ENCODE results near the gene ZBTB46. TPM values are rescaled to one million over a fixed set of nuclear protein-coding genes. Genes with fewer than 3 reads are reported as not detected.
A peak's percentile ranks its signal among the peaks of the same experiment; 100 is the strongest.
"Not testable (repeated sequence)": the region's sequence is repeated elsewhere in the genome, so short reads cannot be mapped to it uniquely, and the experiment has no call there.

ZBTB46 gene
- total and polyA plus RNA-seq, 5 experiments from 2014 or later = 0.06 to 0.08 (median 0.06) TPM; not detected in 2

- peaks cover 0 to 14% (median 0%) of the 10 kb centered on the region in 3 donors for H3K36me3 Mint-ChIP-seq
- H3K4me1 Mint-ChIP-seq = peaks cover 17 to 30% (median 29%) of the 10 kb centered on the region in 4 donors
- POLR2A ChIA-PET = interaction anchor here (0.5 to 10.0 kb wide), 35 partner anchors 8 to 519 kb away, joined by 3 to 162 read pairs (median 5); partner anchors contain the start of genes ARFRP1, GMEB2, PPDPF and PRPF6
- peak within 1 kb of the TSS; percentile 81 to 97 (median 94) for H3K27ac Mint-ChIP-seq
- peak; percentile 67 to 79 for ATAC-seq
- no peaks in the 10 kb centered on the region for H3K9me3 Mint-ChIP-seq
- peak; percentile 71 to 93 (median 88) for DNase-seq
- H3K27me3 Mint-ChIP-seq = no peaks in the 10 kb centered on the region
- H3K4me3 Mint-ChIP-seq = peak within 1 kb of the TSS; percentile 83 to 95 (median 90)
Observed at GRCh38 chr20:63735859-63736718, 95.0 kb downstream of the ZBTB46 start, which contains the start of gene LIME1. Gene LIME1, plus strand, starts transcription at chr20:63736664. Its CDS starts 886 bp downstream, at chr20:63737550.

GRCh38 chr20:63734946-63735858, 95.9 kb downstream of the ZBTB46 start:
- Mint-ChIP-seq H3K27me3 (no peaks in the 10 kb centered on the region), H3K27ac (peak overlapping the region in 8 of 10 donors; percentile 88 to 97 (median 94)), H3K9me3 (no peaks in the 10 kb centered on the region), H3K4me1 (peaks cover 19 to 30% (median 29%) of the 10 kb centered on the region in 4 donors), H3K36me3 (peaks cover 0 to 16% (median 0%) of the 10 kb centered on the region in 3 donors), H3K4me3 (peak overlapping the region in 8 of 10 donors; percentile 83 to 95 (median 90))
- ATAC-seq (no peak), DNase-seq (no peak)
- POLR2A ChIA-PET = interaction anchor here (0.5 to 10.0 kb wide), 16 partner anchors 10 to 520 kb away, joined by 3 to 162 read pairs (median 12); partner anchors contain the start of genes ARFRP1, GMEB2, PPDPF and PTK6

- DNase-seq = no peak
Observed at GRCh38 chr20:63734111-63734945, 96.7 kb downstream of the ZBTB46 start.

GRCh38 chr20:63733579-63734081, 97.4 kb downstream of the ZBTB46 start:
- H3K4me1 Mint-ChIP-seq = peaks cover 24 to 32% (median 29%) of the 10 kb centered on the region in 4 donors
- no peaks in the 10 kb centered on the region for H3K9me3 Mint-ChIP-seq
- H3K4me3 Mint-ChIP-seq = peak overlapping the region in 7 of 10 donors; percentile 19 to 69 (median 43)
- no peaks in the 10 kb centered on the region for H3K27me3 Mint-ChIP-seq
- ATAC-seq (no peak), DNase-seq (no peak)
- peaks cover 0 to 19% (median 5%) of the 10 kb centered on the region in 3 donors for H3K36me3 Mint-ChIP-seq
- POLR2A ChIA-PET = interaction anchor here (0.6 to 10.0 kb wide), 5 partner anchors 10 to 195 kb away, joined by 3 to 137 read pairs (median 4); partner anchors contain the start of gene GMEB2
- H3K27ac Mint-ChIP-seq = peak overlapping the region in 8 of 10 donors; percentile 51 to 92 (median 74)

More at GRCh38 chr20:63734111-63734945, 96.7 kb downstream of the ZBTB46 start:
- Mint-ChIP-seq H3K4me1 (peaks cover 22 to 30% (median 29%) of the 10 kb centered on the region in 4 donors), H3K27ac (peak overlapping the region in 8 of 10 donors; percentile 51 to 92 (median 74)), H3K36me3 (peaks cover 0 to 19% (median 3%) of the 10 kb centered on the region in 3 donors), H3K27me3 (no peaks in the 10 kb centered on the region), H3K9me3 (no peaks in the 10 kb centered on the region), H3K4me3 (peak overlapping the region in 7 of 10 donors; percentile 4 to 49 (median 41))
- ATAC-seq = no peak
- POLR2A ChIA-PET = interaction anchor here (0.5 to 10.0 kb wide), 6 partner anchors 10 to 196 kb away, joined by 3 to 162 read pairs (median 6); partner anchors contain the start of genes ARFRP1 and ZGPAT

GRCh38 chr20:63733117-63733516, 97.9 kb downstream of the ZBTB46 start:
- DNase-seq (no peak), ATAC-seq (no peak)
- Mint-ChIP-seq H3K4me1 (peaks cover 29 to 37% (median 32%) of the 10 kb centered on the region in 4 donors), H3K4me3 (no peak overlapping the region), H3K9me3 (peaks cover 0 to 3% (median 0%) of the 10 kb centered on the region in 9 donors), H3K36me3 (peaks cover 0 to 19% (median 8%) of the 10 kb centered on the region in 3 donors), H3K27me3 (no peaks in the 10 kb centered on the region), H3K27ac (peak overlapping the region in 1 of 10 donors; percentile 63)
- POLR2A ChIA-PET = interaction anchor here (0.9 to 10.0 kb wide), 3 partner anchors 10 to 106 kb away, joined by 4 to 137 read pairs (median 7); partner anchors contain the start of gene GMEB2

GRCh38 chr20:63732118-63733095, 98.7 kb downstream of the ZBTB46 start:
- no peak for ATAC-seq
- Mint-ChIP-seq H3K9me3 (peaks cover 0 to 3% (median 0%) of the 10 kb centered on the region in 9 donors), H3K36me3 (peaks cover 0 to 22% (median 10%) of the 10 kb centered on the region in 3 donors), H3K4me3 (no peak overlapping the region), H3K27ac (no peak overlapping the region), H3K4me1 (peaks cover 29 to 44% (median 35%) of the 10 kb centered on the region in 4 donors), H3K27me3 (no peaks in the 10 kb centered on the region)
- DNase-seq = peak in 1 of 10 donors; percentile 11
- POLR2A ChIA-PET = interaction anchor here (0.9 to 1.5 kb wide), 2 partner anchors 9 to 105 kb away, joined by 4 to 7 read pairs; partner anchors contain the start of gene GMEB2

- POLR2A ChIA-PET = interaction anchor here (0.7 to 5.0 kb wide), 3 partner anchors 9 to 36 kb away, joined by 3 to 46 read pairs (median 3); partner anchors contain the start of genes ARFRP1 and ZGPAT
- peaks cover 31 to 49% (median 39%) of the 10 kb centered on the region in 4 donors for H3K4me1 Mint-ChIP-seq
Observed at GRCh38 chr20:63731410-63731809, 99.7 kb downstream of the ZBTB46 start.

GRCh38 chr20:63730189-63730733, 100.8 kb downstream of the ZBTB46 start:
- Mint-ChIP-seq H3K9me3 (peaks cover 0 to 14% (median 3%) of the 10 kb centered on the region in 9 donors), H3K4me1 (peaks cover 19 to 41% (median 29%) of the 10 kb centered on the region in 4 donors), H3K36me3 (peaks cover 4 to 32% (median 21%) of the 10 kb centered on the region in 3 donors)
- H3K4me3 Mint-ChIP-seq, H3K27ac Mint-ChIP-seq, H3K27me3 Mint-ChIP-seq, ATAC-seq, DNase-seq: not testable (repeated sequence)
- POLR2A ChIA-PET = interaction anchor here (0.7 to 5.0 kb wide), 5 partner anchors 20 to 72 kb away, joined by 3 to 46 read pairs (median 3); partner anchors contain the start of genes ARFRP1, RTEL1 and ZGPAT

More at GRCh38 chr20:63731410-63731809, 99.7 kb downstream of the ZBTB46 start:
- DNase-seq = no peak
- no peak overlapping the region for H3K27ac Mint-ChIP-seq
- H3K36me3 Mint-ChIP-seq = peaks cover 0 to 28% (median 14%) of the 10 kb centered on the region in 3 donors
- H3K4me3 Mint-ChIP-seq = no peak overlapping the region
- H3K27me3 Mint-ChIP-seq = no peaks in the 10 kb centered on the region
- ATAC-seq = no peak
- H3K9me3 Mint-ChIP-seq = peaks cover 0 to 7% (median 0%) of the 10 kb centered on the region in 9 donors

GRCh38 chr20:63722967-63723622, 108.0 kb downstream of the ZBTB46 start:
- not testable (repeated sequence) for DNase-seq, ATAC-seq, H3K4me3 Mint-ChIP-seq, H3K27me3 Mint-ChIP-seq
- POLR2A ChIA-PET = interaction anchor here (1.2 to 2.1 kb wide), 3 partner anchors 11 to 15 kb away, joined by 3 to 7 read pairs (median 4); partner anchors contain the start of genes ARFRP1, LIME1 and ZGPAT
- Mint-ChIP-seq H3K4me1 (peaks cover 12 to 55% (median 43%) of the 10 kb centered on the region in 4 donors), H3K36me3 (peaks cover 19 to 69% (median 41%) of the 10 kb centered on the region in 3 donors), H3K27ac (peak overlapping the region in 2 of 10 donors; percentile 27 to 85), H3K9me3 (peaks cover 0 to 35% (median 11%) of the 10 kb centered on the region in 9 donors)

Data from naive thymus-derived CD8-positive, alpha-beta T cell (primary cell).